GM12892 (cell line): Measurements from ENCODE around the gene KCTD16.

Experiments
- POLR2A ChIP-seq: IDR thresholded peaks from 2 replicates; pipeline ENCODE4 v1.6.1; 2011; ENCODE audit warnings: low read depth, low read length, control low read depth
- POLR2AphosphoS5 ChIP-seq: IDR thresholded peaks from 2 replicates; pipeline ENCODE4 v1.6.1; 2011; ENCODE audit warnings: low read depth, low read length, control low read depth
- TAF1 ChIP-seq: IDR thresholded peaks from 2 replicates; pipeline ENCODE4 v1.6.1; 2011; ENCODE audit warnings: low read depth, mild to moderate bottlenecking, control low read depth, low read length, borderline replicate concordance

DNA sequence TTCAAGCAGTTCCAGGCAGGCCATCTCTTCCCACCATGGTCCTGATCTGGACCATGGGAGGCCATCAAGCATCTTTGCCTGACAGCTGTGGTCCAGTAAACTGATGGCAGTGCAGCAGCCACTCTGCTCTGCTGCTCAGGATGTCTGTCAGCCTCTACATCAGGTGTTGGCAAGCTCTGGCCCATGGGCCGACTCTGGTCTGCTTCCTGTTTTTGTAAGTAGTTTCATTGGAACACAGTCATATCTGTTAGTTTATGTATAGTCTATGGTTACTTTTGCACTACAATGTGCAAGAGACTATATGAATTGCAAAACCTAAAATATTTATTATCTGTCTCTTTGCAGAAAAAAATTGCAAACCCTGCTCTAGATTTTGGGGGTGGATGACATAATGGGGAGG lies 225.0 kb downstream of the KCTD16 start:
- TF ChIP-seq POLR2A (no peak), TAF1 (no peak), POLR2AphosphoS5 (no peak)
